Suprapubic skin (tissue), 4 donors: ENCODE measurements around the gene SLC38A10. TPM values are rescaled to one million over a fixed set of nuclear protein-coding genes. Genes with fewer than 3 reads are reported as not detected.

Experiments used
- DNase-seq, 2 donors: peaks; one replicate each; pipeline ENCODE4 v3.0.0-alpha.2; 2019; ENCODE audit warnings: low spot score in 2 of 2
- H3K27ac ChIP-seq: fragments of 200-600 bp; sonication (generic); one replicate; pipeline ENCODE4 v1.5.1; 2019
- H3K27me3 ChIP-seq: fragments of 200-600 bp; sonication (generic); one replicate; pipeline ENCODE4 v1.5.1; 2019
- H3K36me3 ChIP-seq: fragments of 200-600 bp; sonication (generic); one replicate; pipeline ENCODE4 v1.5.1; 2019
- H3K4me1 ChIP-seq: fragments of 200-600 bp; sonication (generic); one replicate; pipeline ENCODE4 v1.5.1; 2019
- H3K4me3 ChIP-seq: fragments of 200-600 bp; sonication (generic); one replicate; pipeline ENCODE4 v1.5.1; 2019; ENCODE audit warnings: mild to moderate bottlenecking
- H3K9me3 ChIP-seq: fragments of 200-600 bp; sonication (generic); one replicate; pipeline ENCODE4 v1.5.1; 2019
- EP300 ChIP-seq: sonication (generic); formaldehyde crosslinking; IDR thresholded peaks from one replicate; pipeline ENCODE4 v1.6.1; 2017; ENCODE audit warnings: antibody characterized with exemption
- POLR2A ChIP-seq, 2 donors: fragments of 450-650 bp; IDR thresholded peaks; one replicate each; pipeline ENCODE4 v1.6.1; 2017; ENCODE audit warnings: antibody characterized with exemption in 2 of 2, mild to moderate bottlenecking in 2 of 2, moderate library complexity in 2 of 2
- POLR2AphosphoS5 ChIP-seq, 3 donors: sonication (generic); formaldehyde crosslinking; IDR thresholded peaks; one replicate each; pipeline ENCODE4 v1.6.1; 2017; ENCODE audit warnings: antibody characterized with exemption in 3 of 3
- WGBS: methylation state at CpG from one replicate; pipeline ENCODE4 v1.1.5; 2018; 5-methylcytosine and 5-hydroxymethylcytosine counted together
- total RNA-seq, 4 donors: library from RNA; depleted of rRNA; stranded (reverse); fragments of >200 nt; gene quantifications; one replicate each; pipeline ENCODE4 v1.1.0, GENCODE V29; 2016
- TF ChIP-seq, protein P1 (sequence below), 2 donors: fragments of 200-600 bp in 1 of 2; fragments of 450-650 bp in 1 of 2; sonication (generic) in 1 of 2; IDR thresholded peaks; one replicate each; pipeline ENCODE4 v1.5.1; 2016 to 2019; ENCODE audit warnings: antibody characterized with exemption in 2 of 2, mild to moderate bottlenecking in 1 of 2, moderate library complexity in 1 of 2

SLC38A10 gene
- 10 to 100 TPM; 48.5 to 84.9 (median 69.4) TPM for total RNA-seq

DNA sequence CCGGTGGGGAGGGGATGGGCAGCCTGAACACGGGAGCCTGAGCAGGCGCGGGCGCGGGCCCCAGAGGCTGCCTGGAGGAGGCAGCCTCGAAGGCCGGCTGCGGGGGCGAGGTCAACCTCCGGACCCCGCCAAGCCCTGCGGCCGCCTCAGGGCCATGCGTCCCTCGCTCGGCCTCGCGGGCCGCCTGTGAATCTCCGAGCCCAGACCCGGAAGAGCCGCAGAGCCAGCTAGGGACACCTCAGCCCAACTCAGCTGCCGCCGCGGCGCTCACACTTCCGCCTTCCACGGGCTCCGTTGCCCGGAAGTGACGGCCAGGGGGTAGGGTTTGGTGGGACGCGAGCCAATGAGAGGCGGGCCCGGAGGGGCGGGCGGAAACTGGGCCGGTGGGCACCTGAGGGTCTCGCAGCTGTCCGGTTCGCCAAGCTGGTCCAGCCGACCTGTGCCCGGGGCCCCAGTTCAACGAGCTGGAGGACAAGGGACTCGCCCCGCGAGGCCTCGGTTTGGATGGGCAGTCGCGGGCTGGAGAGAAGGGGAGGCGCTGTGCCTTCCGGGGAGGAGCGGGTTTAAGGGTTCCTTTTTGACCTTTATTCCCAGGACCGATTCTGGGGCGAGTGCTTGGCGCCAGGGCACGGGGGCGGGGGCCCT, at the start of gene SLC38A10:
TSS of gene SLC38A10 (minus strand) at position 277 of the 645 bp plus-strand sequence. CDS start 386 bp downstream, outside the sequence.
- peak; percentile 95 to 97 for DNase-seq
- Histone ChIP-seq H3K4me1 (peaks cover 44% of the 10 kb centered on the region), H3K27me3 (no peaks in the 10 kb centered on the region), H3K27ac (peak within 1 kb of the TSS; percentile 92), H3K4me3 (peak within 1 kb of the TSS; percentile 89), H3K9me3 (no peaks in the 10 kb centered on the region), H3K36me3 (peaks cover 4% of the 10 kb centered on the region)
- WGBS: 0% methylated on average over 9 of the region's 59 CpGs
- TF ChIP-seq, protein P1, sequence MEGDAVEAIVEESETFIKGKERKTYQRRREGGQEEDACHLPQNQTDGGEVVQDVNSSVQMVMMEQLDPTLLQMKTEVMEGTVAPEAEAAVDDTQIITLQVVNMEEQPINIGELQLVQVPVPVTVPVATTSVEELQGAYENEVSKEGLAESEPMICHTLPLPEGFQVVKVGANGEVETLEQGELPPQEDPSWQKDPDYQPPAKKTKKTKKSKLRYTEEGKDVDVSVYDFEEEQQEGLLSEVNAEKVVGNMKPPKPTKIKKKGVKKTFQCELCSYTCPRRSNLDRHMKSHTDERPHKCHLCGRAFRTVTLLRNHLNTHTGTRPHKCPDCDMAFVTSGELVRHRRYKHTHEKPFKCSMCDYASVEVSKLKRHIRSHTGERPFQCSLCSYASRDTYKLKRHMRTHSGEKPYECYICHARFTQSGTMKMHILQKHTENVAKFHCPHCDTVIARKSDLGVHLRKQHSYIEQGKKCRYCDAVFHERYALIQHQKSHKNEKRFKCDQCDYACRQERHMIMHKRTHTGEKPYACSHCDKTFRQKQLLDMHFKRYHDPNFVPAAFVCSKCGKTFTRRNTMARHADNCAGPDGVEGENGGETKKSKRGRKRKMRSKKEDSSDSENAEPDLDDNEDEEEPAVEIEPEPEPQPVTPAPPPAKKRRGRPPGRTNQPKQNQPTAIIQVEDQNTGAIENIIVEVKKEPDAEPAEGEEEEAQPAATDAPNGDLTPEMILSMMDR (IDR thresholded peaks at IDR 0.05): no peak
- TF ChIP-seq POLR2A (IDR thresholded peaks at IDR 0.05): peak; percentile 16 to 88
- peak in 2 of 3 donors; percentile 84 to 90 for TF ChIP-seq POLR2AphosphoS5 (IDR thresholded peaks at IDR 0.05)

DNA sequence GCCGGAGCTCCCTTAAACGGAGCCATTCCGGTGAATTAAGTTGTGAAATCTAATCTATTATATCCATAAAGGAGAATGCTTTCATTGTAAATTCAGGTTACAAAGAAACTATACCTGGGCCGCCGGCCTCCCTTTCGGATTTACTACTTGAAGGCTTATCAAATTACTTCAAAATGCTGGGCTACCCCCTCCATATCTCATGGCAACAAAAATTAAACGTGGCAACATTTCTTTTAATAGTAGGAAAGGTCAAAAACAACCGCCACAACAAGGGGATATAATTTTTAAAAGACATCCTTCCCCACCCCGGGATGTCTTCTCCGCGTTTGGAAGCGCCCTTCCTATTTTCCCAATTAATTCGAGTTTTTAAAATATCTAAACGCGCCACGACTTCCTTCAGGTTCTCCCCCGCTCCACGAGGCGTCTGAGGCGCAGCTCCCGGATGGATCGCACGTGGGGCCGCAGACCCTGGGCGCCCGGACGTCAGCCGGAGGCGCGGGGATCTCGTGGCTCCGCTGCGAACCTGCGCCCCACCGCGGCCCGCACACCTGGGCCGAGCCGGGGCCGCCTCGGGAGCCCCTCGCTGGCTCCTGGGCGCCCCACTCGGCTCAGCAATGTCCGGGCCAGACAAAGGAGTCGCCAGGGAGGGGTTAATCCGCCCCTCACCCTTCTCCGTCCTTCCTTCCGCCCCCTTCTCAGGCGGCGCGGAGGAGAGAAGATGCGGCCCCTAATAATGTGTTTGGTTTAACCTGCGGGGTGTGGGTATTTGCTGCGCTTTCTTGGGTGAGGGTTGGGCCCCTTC, 47.4 kb upstream of the SLC38A10 start:
- H3K36me3 ChIP-seq: no peaks in the 10 kb centered on the region
- TF ChIP-seq, protein P1 (IDR thresholded peaks at IDR 0.05): no peak
- TF ChIP-seq EP300 (no peak), POLR2A (IDR thresholded peaks at IDR 0.05) (no peak), POLR2AphosphoS5 (IDR thresholded peaks at IDR 0.05) (no peak)
- WGBS: 20% methylated on average over 33 of the region's 55 CpGs
- no peaks in the 10 kb centered on the region for H3K9me3 ChIP-seq
- H3K4me3 ChIP-seq: peak overlapping the region; percentile 86
- H3K27ac ChIP-seq: peak overlapping the region; percentile 97
- DNase-seq: no peak
- H3K27me3 ChIP-seq: no peaks in the 10 kb centered on the region
- peaks cover 66% of the 10 kb centered on the region for H3K4me1 ChIP-seq

- peaks cover 68% of the 10 kb centered on the region for H3K4me1 ChIP-seq
- TF ChIP-seq POLR2A (IDR thresholded peaks at IDR 0.05) (no peak), EP300 (no peak), POLR2AphosphoS5 (IDR thresholded peaks at IDR 0.05) (no peak)
- TF ChIP-seq, protein P1 (IDR thresholded peaks at IDR 0.05): no peak
- H3K27me3 ChIP-seq: no peaks in the 10 kb centered on the region
- H3K4me3 ChIP-seq: peak overlapping the region; percentile 86
- WGBS: 27% methylated on average over 27 of the region's 83 CpGs
- no peaks in the 10 kb centered on the region for H3K9me3 ChIP-seq
- no peak for DNase-seq
- no peaks in the 10 kb centered on the region for H3K36me3 ChIP-seq
- H3K27ac ChIP-seq: peak overlapping the region; percentile 97
These were observed 46.6 kb upstream of the SLC38A10 start for GRCh38 chr17:81341516-81342268.

DNA sequence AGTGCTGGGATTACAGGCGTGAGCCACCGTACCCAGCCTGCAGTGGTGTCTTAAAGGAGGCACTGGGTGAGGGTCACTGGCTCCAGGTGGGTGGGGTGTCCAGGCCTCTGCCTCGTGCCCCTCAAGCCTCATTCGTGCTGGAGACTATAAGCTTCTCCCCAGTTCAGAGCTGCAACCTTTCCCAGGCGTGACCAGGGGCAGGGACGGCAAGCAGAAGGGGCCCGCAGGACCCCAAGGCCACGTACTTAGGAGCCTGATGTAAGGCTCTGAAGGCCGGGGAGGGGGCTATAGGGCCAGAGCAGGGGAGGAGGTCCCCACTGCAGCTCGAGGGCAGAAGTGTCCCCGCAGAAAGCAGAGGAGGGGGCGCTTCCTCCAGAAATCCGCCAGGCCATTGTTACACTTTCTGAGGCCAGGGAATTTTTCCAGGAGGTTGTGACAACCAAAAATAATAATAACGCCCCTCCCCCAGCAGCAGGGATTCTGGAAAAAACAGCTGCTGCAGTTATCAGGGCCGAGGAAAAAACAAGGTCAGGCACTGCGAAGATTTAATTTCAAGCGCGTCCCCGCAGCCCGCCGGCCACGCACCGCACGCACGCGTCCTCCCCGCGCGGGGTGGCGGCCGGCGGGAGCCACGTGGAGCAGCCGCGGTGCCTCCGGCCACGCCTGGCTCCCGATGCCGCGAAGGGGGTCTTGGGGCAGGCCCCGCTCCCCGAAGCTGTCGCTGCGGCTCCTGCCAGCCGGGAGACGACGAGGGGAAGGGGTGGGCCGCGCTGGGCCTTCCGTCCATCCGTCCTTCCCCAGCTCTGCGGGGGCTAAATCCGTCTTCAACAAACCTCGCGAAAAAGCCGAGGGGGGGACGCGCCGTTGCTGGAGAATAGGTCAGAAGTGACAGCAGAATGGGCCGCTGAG, 45.8 kb upstream of the SLC38A10 start:
- DNase-seq: no peak
- Histone ChIP-seq H3K4me3 (peak overlapping the region; percentile 86), H3K36me3 (no peaks in the 10 kb centered on the region), H3K27ac (peak overlapping the region; percentile 97), H3K4me1 (peaks cover 67% of the 10 kb centered on the region), H3K27me3 (no peaks in the 10 kb centered on the region), H3K9me3 (no peaks in the 10 kb centered on the region)
- TF ChIP-seq EP300 (no peak), POLR2A (IDR thresholded peaks at IDR 0.05) (no peak), POLR2AphosphoS5 (IDR thresholded peaks at IDR 0.05) (no peak)
- TF ChIP-seq, protein P1 (IDR thresholded peaks at IDR 0.05): no peak
- WGBS: 35% methylated on average over 22 of the region's 60 CpGs
